ENCODE measurements around the gene TBC1D22A. TPM values are rescaled to one million over a fixed set of nuclear protein-coding genes. Genes with fewer than 3 reads are reported as not detected.

The TBC1D22A gene
- total RNA-seq, 1 donor from 2014 or later: 34.1 TPM

- no peak for TF ChIP-seq CTCF (IDR thresholded peaks at IDR 0.05)
Observed at GRCh38 chr22:46994983-46995382, 232.5 kb downstream of the TBC1D22A start.

GRCh38 chr22:46995501-46996360 is 233.3 kb downstream of the TBC1D22A start:
- no peak overlapping the region for H3K4me3 ChIP-seq
- H3K36me3 ChIP-seq: peaks cover 53% of the 10 kb centered on the region
- intact Hi-C loops (cut with DNase I): no loop called here
- no peak for DNase-seq
- H3K9me3 ChIP-seq: no peaks in the 10 kb centered on the region
- peaks cover 16% of the 10 kb centered on the region for H3K4me1 ChIP-seq
- no peaks in the 10 kb centered on the region for H3K27me3 ChIP-seq (ENCODE audit: low read depth)
- no peak for ATAC-seq
- no peak for TF ChIP-seq CTCF (IDR thresholded peaks at IDR 0.05)
- H3K27ac ChIP-seq: no peak overlapping the region

More at GRCh38 chr22:46994983-46995382, 232.5 kb downstream of the TBC1D22A start:
- ATAC-seq: no peak
- Histone ChIP-seq H3K36me3 (peaks cover 60% of the 10 kb centered on the region), H3K4me1 (peaks cover 16% of the 10 kb centered on the region), H3K9me3 (no peaks in the 10 kb centered on the region), H3K27ac (no peak overlapping the region), H3K4me3 (no peak overlapping the region), H3K27me3 (ENCODE audit: low read depth) (no peaks in the 10 kb centered on the region)
- no peak for DNase-seq
- intact Hi-C loops (cut with DNase I): no loop called here

GRCh38 chr22:46996595-46997310 is 234.3 kb downstream of the TBC1D22A start:
- Histone ChIP-seq H3K27ac (no peak overlapping the region), H3K36me3 (peaks cover 43% of the 10 kb centered on the region), H3K27me3 (ENCODE audit: low read depth) (no peaks in the 10 kb centered on the region), H3K4me3 (no peak overlapping the region), H3K4me1 (peaks cover 16% of the 10 kb centered on the region), H3K9me3 (no peaks in the 10 kb centered on the region)
- TF ChIP-seq CTCF (IDR thresholded peaks at IDR 0.05): no peak
- ATAC-seq (no peak), DNase-seq (no peak)
- intact Hi-C loops (cut with DNase I): no loop called here

- peaks cover 16% of the 10 kb centered on the region for H3K4me1 ChIP-seq
- TF ChIP-seq CTCF (IDR thresholded peaks at IDR 0.05): no peak
- H3K36me3 ChIP-seq: peaks cover 36% of the 10 kb centered on the region
- no peak for ATAC-seq
- no peak overlapping the region for H3K27ac ChIP-seq
- intact Hi-C loops (cut with DNase I): no loop called here
- no peak for DNase-seq
- H3K27me3 ChIP-seq (ENCODE audit: low read depth): no peaks in the 10 kb centered on the region
- no peak overlapping the region for H3K4me3 ChIP-seq
- H3K9me3 ChIP-seq: no peaks in the 10 kb centered on the region
Observed at GRCh38 chr22:46997311-46997970, 235.0 kb downstream of the TBC1D22A start.

GRCh38 chr22:46998331-46998730 is 235.9 kb downstream of the TBC1D22A start:
- H3K4me1 ChIP-seq: peaks cover 12% of the 10 kb centered on the region
- DNase-seq (no peak), ATAC-seq (no peak)
- no peak overlapping the region for H3K27ac ChIP-seq
- TF ChIP-seq CTCF (IDR thresholded peaks at IDR 0.05): no peak
- H3K27me3 ChIP-seq (ENCODE audit: low read depth): no peaks in the 10 kb centered on the region
- H3K36me3 ChIP-seq: peaks cover 30% of the 10 kb centered on the region
- no peak overlapping the region for H3K4me3 ChIP-seq
- intact Hi-C loops (cut with DNase I): no loop called here
- H3K9me3 ChIP-seq: no peaks in the 10 kb centered on the region

Measured in lower lobe of right lung (tissue), 2 donors.